Astrocyte (in vitro differentiated cells and primary cell): ENCODE data around the gene HYAL4.

Experiments used
- EZH2 ChIP-seq: IDR thresholded peaks from 2 replicates; pipeline ENCODE4 v1.6.1; 2012; ENCODE audit warnings: mild to moderate bottlenecking, low read length, inconsistent platforms; ENCODE audit not compliant: insufficient read depth
- TF ChIP-seq, protein P1 (sequence below): IDR thresholded peaks from 2 replicates; pipeline ENCODE4 v1.5.1; 2011; ENCODE audit warnings: low read depth, mild to moderate bottlenecking, inconsistent platforms, low read length, moderate library complexity; ENCODE audit not compliant: insufficient read depth

GRCh38 chr7:123860848-123861247 lies 15.9 kb downstream of the HYAL4 start:
- TF ChIP-seq, protein P1, sequence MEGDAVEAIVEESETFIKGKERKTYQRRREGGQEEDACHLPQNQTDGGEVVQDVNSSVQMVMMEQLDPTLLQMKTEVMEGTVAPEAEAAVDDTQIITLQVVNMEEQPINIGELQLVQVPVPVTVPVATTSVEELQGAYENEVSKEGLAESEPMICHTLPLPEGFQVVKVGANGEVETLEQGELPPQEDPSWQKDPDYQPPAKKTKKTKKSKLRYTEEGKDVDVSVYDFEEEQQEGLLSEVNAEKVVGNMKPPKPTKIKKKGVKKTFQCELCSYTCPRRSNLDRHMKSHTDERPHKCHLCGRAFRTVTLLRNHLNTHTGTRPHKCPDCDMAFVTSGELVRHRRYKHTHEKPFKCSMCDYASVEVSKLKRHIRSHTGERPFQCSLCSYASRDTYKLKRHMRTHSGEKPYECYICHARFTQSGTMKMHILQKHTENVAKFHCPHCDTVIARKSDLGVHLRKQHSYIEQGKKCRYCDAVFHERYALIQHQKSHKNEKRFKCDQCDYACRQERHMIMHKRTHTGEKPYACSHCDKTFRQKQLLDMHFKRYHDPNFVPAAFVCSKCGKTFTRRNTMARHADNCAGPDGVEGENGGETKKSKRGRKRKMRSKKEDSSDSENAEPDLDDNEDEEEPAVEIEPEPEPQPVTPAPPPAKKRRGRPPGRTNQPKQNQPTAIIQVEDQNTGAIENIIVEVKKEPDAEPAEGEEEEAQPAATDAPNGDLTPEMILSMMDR = no peak
- TF ChIP-seq EZH2 = no peak
